Hematopoietic multipotent progenitor cell treated with erythropoietin and hydrocortisone succinate and interleukin-3 and kit ligand, for 6 days (in vitro differentiated cells): ENCODE results near the gene NXPH1.

Experiments
- DNase-seq: peaks from one replicate; pipeline ENCODE4 v3.0.0-alpha.2; 2015

Gene NXPH1

DNA sequence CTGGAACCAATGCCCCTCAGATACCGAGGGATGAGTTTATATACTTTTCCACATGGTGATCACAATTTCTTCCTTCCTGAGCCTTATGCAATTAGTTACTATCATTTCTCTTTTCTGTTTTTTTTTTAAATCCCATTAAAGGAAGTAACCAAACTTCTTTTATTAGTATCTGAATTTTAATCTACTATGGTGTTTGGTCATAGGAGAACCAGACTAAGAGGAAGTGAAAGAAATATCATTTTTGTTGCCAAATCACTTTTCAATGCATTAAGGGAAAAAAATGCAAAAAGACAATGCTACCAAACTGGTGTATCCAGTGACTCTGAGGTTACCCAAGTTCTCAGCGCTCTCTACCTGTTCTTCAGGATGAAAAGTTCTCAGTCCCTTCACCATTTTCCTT, 167.7 kb downstream of the NXPH1 start:
- DNase-seq: no peak

DNA sequence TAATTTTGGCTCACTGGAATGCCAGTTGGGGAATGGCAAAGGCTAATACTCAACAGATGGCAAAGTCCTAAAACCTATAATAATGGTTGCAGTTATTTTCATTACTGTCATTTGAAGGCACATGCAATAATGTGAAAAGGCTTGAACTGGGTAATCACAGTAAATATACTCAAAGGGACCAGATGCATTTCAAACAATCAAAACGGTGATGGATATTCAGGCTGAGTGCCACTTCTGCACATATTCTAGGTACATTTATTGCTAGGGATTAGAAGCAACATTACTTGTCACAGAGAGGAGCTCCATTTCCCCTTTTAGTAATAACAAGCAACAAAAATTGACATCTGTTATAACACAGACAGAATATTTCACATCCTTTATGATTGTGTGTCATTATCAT, 171.8 kb downstream of the NXPH1 start:
- DNase-seq: no peak

DNA sequence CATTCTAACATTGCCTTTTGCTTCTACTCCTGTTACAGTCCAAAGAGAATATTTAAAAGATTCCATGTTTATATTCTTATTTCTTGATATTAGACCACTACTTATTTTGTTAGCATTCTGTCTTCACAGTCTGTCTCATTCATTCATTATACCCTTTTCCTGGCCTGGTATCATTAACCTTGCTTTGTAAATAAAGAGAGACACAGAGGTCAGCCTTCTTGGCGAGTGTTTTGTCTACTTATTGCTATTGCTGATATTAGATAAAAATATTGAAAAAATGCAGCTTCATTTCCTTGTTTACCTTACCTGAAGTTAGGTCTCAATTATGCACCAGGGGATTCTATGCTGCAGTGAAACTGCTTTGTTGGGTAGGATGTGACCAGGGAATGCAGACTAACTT, 179.2 kb downstream of the NXPH1 start:
- DNase-seq: no peak

DNA sequence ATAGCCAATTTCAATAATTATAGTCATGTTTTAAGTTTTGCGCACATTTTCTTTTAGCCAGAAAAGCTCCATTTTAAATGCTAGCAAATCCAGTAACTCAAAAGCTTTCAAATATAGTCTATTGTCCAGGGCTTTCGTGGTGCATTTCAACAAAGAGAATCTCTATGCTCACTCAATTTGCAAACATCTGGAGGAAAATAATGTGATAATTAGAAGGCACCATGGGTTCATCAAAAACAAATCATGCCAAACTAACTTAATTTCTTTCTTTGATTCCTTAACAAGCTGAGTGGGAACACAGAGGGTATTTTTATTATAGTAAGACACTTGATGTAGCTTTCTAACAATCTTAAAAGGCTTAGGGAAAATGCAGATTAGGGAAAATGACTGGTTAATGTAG, 179.8 kb downstream of the NXPH1 start:
- DNase-seq: no peak

DNA sequence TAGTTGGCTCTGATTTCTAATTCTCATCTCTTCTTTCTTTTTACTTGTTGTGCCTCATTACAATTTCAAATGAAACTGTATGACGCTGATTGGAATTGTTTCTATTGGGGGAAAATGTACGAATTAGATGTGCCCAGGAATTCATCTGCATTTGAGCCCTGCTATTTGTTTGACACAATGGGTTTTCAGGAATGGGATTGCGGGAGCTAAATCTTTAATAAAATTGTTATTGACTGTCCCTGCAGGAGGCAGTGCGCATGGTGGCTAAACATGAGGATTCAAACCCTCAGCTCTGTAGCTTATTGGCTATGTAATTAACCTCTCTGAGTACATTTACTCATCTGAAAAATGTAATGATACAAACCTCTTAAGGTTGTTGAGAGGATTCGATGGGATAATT, 181.6 kb downstream of the NXPH1 start:
- no peak for DNase-seq

DNA sequence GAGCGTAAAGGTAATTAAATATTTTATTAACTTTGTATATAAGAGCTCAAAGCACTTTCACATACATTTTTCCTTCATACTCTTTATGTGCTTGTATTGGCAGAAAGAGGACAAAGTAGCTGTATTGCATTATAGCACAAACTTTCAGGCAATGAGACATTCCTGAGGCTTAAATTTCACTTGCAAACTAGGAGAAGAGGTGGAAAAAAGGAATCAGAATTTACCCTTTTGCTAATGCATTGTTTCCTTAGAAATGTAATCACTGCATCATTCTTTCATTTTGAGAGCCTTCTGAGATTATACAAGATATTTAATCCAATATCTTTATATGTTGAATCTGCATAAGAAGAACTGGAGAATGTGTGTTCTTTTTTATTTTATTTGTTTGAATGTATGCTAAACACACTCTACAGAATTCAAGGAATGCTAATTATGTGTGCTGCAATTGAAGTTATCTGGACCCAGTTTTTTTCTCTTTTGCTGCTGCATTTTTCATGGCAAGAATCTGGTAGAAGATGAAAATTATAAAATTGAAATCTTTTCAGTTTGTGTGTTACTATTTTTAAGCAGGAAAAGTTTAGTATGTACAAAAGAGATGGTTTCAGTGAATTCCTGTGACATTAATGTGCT, 185.1 kb downstream of the NXPH1 start:
- DNase-seq: no peak

DNA sequence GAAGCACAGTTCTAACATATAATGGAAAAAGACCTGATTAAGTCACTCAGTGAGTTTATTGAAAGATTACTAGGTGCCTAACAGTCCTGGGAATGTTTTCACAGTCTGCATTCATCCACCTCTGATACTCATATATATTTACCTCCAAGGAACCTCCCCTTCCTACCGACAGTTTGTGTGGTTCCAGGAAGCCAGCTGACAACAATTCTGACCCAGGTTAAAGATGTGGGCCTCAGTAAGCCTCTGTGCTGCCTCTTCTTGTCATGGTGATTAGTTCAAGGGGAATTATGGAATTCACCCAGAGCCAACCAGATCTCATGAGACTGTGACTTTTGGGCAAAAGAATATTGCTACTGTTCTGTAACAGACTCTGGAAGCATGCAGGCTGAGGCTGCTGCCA, 186.8 kb downstream of the NXPH1 start:
- DNase-seq: no peak

DNA sequence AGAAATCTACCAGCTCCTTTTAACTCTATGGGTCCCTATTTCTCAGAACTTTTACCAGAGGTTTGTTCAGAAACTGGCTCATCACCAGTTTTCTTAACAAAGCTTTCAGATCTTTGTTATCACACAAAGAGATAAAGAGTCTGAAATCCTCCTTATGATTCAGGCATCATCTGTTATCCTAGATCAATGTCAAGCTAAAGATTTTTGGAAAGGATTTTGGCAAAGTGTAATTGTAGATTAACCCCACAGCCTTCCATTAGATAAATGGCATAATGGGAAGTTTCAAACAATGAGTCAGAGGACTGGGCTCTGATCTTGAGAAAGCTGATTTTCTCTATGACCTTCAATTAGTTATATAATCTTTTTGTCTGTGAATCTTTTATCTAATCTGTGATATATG, 192.2 kb downstream of the NXPH1 start:
- DNase-seq: no peak

DNA sequence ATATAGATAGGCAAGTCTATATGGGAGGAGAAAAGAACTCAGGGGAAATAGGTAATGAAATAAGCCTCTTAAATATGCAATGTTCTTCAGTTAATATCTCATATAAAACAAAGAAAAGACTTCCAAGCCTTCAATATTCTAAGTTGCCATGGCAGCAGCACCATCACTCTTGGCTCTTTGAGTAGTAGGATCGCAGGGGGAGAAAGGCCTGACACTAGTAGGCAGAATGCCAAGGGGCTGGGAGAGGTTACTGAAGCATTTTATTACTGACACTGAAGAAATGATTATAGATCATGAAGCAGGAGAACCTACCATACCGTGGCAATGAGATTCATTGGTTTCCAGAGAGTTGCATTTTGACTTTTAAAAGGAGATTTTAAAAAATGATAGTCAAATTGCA, 193.9 kb downstream of the NXPH1 start:
- no peak for DNase-seq

DNA sequence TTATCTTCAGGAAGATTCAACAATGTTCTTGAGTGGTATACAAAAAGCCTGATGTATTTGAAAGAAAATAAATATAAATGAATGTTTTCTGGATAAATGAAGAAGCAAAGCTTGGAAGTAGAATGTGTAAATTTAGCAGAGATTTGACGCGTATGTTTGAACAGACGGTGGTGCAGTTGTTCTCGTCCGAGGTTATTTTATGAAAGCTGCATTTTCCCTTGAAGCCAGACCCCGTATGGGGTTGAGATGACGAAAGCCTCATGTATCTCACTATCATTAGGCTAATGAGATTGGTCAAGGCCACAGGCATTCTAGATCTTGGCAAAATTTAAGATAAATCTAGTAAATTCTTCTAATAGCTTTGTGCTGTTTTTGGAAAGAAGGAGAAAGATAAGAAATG, 195.2 kb downstream of the NXPH1 start:
- no peak for DNase-seq

DNA sequence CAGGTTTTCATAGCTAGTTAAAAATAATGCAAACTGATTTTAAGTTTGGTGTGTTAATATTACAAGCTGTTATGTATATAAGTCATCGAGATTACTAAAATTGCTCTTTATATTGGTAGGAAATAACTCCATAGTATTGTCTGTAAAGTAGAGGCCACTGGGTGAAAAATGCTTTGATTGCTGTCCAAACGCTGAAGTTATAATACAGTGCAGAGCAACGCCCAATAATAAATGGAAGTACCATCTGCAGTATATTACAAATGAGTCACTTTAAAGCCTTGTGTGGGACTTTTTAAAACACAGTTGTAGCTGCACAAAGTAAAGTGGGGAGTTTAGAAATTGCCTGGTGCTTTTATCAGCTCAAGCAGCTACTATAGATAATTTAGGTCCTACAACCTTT, 196.1 kb downstream of the NXPH1 start:
- no peak for DNase-seq

DNA sequence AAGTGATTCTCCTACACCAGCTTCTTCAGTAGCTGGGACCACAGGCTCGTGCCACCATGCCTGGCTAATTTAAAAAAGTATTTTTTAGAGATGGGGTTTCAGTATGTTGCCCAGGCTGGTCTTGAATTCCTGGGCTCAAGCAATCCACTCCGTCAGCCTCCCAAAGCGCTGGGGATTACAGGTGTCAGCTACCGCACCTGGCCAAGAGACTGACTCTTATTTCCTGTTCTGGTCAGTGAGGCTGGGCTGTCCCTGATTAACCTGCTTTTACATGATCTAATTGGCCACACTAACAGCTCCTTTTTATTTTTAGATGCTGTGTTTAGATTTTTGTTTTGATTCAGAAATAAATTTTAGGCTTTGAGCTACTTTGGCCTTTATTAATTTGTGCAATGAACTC, 203.9 kb downstream of the NXPH1 start:
- DNase-seq: no peak

DNA sequence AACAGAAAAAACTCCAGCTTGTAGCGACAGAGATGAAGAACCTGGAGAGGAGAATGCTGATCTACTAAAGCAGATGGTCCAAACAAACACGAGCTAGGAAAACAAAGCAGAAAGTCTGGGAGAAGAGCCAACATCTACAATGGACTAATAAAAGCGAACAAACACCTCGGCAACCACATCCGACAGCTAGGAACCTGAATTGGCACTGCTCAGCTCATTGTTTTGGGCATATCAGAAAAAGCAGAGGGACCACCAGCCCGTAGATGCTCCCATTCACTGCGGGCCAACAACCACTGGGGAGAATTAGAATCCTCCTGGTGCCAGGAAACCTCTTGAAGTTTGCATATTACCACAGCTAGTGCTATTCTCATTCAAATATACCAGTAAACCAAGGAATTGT, 204.7 kb downstream of the NXPH1 start:
- no peak for DNase-seq

DNA sequence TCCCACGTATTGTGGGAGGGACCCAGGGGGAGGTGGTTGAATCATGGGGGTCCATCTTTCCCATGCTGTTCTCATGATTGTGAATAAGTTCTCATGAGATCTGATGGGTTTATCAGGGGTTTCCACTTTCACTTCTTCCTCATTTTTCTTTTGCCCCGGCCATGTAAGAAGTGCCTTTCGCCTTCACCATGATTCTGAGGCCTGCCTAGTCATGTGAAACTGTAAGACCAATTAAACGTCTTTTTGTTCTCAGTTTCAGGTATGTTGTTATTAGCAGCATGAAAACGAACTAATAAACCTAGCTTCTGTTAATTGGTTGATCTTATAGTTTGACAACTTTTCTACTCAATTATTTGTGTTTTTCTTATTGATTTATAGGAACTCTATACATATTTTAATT, 206.3 kb downstream of the NXPH1 start:
- no peak for DNase-seq

DNA sequence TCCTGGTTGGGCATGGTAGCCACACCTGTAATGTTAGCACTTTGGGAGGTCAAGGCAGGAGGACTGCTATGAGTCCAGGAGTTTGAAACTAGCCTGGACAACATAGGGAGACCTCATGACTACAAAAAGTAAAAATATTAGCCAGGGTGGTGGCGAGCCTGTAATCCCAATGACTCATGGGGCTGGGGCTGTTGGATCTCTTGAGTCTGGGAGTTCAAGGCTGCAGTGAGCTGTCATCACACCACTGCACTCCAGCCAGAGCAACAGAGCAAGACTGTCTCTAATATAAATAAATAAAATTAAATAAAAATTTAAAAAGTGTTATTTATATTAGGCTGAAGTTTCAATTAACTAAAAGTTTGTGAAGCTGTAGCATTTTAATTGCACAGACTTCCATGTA, 207.3 kb downstream of the NXPH1 start:
- no peak for DNase-seq

DNA sequence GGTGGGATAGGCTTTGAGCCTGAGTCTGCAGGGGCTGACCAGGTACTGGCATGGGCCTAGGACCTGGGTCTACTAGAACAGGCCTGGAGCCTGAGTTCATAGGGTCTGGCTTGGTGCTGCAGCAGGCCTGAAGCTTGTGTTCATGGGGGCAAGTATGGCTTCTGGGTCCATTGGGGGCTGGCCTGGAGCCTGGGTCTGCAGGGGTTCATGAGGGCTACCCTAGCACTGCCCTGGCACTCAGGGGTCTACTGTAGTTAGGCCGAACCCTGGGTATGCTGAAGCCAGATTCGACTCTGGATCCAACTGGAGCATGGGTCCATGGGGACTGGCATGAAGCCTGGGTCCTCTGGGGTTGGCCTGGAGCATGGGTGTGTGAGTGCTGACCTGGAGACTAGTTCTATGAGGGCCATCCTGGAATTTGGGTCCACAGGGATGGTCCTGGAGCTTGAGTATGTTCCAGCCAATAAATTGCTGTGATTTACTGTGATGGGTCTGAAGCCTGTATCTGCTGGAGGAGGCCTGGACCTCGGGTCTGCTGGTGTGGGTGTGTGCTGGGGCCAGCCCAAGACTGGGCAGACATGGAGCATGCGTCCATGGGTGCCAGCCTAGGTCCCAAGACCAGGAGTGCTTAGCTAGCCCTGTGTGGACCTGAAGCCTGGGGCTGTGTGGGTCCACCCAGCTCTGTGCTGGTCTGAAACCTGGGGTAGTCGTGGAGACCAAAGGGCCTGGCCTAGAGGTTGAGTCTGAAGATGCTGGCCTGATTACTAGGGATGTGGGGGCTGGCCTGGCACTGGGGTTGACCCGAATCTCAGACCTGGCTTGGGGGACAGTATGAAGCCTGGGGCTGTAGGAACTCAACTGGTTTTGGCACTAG, 235.5 kb downstream of the NXPH1 start:
- no peak for DNase-seq

DNA sequence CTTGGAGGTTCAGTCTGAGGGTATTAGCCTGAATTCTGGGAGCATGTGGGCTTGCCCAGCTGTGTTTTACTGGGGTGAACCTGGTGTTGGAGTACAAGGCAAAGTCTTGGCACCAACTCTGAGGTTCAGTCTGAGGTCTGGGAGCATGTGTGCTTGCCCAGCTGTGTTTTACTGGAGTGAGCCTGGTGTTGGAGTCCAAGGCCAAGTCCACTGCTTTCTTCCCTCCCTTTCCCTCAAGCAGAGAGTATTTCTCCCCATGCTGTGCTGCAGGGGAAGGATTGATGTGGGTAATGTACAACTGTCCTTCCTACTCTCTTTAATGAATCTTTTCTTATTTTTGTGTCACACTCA, 236.1 kb downstream of the NXPH1 start:
- no peak for DNase-seq

DNA sequence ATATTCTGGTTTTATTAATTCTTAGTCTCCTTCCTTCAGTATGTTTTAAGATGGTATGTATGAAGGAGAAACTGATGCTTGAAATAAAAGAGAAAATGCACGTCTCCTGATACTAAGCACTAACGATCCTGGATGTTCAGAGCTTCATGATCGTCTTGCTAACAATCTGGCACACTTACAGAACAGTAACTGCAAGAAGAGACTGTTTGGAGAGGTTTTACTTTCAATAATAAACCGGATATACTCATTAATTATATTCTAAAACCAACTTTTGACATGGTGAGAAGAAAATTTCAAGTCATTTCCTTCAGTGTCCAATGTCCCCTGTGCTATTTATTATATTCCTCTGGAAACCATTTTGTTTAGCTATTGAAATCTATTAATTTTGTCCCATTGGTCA, 251.0 kb downstream of the NXPH1 start:
- DNase-seq: no peak

DNA sequence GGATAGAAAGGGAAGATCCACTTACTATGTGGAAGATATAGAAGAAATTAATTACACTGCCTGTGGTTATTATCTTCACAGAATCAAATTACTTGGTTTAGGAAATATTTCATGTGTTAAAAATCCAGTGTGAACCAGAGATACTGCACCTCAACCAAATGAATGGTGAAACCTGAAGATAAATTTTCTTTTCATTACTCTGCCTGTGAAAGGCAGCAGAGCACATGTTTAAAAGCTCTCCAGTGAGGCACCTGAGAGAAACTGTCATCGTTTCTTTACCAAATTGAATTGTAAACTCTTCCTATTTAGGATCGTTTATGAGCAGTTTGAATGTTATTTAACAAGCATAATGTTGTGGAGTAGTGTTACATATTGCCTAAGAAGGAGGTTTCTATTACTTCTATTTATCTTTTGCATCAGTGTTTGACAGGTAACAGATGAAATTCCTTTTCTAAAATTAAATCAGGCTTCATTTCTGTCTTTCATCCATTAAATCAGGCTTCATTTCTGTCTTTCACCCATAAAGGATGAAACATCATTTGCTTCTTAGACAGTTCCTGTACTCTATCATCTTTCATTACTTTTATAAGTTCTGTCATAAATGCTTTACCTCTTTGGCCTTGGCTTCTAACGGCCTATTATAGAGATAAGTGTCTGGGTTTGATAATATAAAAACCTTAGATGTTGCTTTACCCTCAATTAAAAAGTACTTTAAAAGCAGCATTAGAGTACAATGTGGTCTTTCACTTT, 266.6 kb downstream of the NXPH1 start:
- no peak for DNase-seq

DNA sequence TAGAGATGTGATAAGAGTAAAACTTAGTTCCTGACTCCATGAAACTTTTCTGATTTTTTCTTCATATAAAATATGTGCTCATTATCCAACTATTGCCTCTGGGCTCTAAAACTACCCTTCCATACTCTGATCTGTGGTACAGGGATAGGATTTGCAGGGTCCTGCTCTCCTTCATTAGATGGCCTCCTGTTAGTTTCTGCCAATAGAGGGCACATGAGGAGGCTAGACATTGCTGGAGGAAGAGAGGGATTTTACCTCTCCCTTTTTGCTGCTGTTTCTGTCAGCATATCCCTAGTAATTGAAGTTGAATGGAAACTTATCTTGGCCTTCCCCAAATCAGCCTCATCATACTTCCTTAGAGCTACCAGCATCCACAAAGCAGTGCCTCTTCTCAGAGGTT, 269.4 kb downstream of the NXPH1 start:
- DNase-seq: no peak

DNA sequence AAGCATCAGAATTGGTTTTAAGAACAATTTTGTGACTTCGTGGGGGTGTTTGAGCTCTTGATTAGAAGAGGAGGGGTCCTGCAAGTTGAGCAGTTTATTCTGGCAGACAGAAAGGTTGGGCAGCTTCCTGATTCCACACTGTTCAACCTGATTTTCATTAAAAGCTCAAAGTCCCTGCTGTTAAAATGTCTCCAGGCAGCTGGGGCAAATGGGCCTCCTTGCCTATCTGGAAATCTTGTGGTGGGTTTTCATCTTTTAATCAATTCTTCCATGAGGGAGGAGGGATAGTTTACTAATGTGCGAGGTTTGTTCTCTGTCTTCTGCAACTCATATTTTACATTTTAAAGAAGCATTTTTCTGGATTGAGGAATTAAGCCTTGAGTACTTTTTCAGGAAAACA, 276.7 kb downstream of the NXPH1 start:
- DNase-seq: no peak

DNA sequence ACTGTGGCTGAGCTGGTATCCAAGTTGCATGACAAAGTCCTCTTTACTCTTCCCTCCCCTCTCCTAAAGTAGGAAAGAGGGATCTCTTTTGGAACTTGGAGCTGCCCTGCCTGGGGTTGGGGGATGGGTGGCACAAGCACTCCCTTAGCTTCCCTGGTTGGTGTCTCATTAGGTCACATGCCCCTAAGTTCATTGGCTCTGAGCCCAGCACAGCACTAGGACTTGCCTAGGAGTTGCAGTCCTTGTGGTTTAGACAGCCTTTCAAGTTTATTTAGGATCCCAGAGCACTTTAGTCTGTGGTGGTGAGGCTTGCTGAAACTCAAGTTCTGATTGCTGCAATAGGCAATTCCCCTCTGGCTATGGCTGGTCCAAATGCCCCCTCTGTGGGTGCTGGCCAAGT, 281.4 kb downstream of the NXPH1 start:
- no peak for DNase-seq

DNA sequence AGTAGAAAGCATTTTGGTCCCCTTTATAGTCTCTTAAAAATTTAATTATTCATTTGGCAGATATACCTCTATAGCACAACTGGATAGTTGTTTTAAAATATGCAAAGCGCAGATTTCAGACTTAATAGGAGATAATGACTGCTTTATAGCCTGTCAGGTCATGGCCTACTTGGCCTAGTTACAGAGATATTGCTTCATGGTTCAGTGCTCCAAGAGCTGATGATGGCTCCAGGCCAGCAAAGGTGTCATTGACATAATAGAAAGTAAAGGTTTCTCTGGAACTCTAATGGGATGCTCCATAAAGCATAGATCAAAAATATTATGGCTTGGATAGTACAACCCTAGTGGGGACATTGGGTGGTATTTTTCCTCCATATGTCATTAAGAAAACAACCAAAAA, 285.7 kb downstream of the NXPH1 start:
- DNase-seq: no peak

DNA sequence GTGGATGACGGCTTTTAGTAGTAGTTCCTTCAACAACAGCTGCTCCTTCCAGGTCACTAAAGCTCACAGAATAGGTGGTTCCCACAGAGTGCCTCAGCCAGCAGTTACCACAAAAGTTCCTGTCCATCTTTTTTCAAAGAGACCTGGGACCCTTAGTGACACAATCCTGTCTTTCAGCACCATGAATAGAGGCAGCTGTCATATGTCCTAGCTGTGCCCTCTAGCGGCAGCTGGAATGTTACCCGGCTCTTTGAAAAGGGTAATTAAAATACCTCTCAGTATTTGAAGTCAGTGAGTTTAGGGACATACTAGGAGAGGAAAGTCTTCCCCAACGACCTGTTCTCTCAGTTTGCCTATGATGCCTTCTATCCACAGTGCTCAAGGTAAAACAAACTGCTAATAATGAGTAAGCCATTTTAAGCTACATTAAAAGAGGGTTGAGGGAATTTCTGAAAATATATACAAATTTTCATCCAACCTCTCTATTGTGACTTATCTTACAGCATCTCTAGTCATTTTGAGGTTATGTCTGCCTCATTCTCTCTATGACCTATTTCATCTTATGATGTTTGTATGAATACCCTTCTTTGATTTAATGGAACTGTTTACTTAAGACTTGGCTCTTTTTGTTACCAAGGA, 290.8 kb downstream of the NXPH1 start:
- peak; percentile 70 for DNase-seq
